ENCODE results near the gene ZSCAN10.
"Not testable (repeated sequence)": the region's sequence is repeated elsewhere in the genome, so short reads cannot be mapped to it uniquely, and the experiment has no call there.

Gene ZSCAN10

GRCh38 chr16:3098459-3099394 lies at the start of gene ZSCAN10:
ZSCAN10 (minus strand) TSS chr16:3099294; CDS start chr16:3092937, 6,357 bp downstream.
- DNase-seq (ENCODE audit: low spot score), result no peak

DNA sequence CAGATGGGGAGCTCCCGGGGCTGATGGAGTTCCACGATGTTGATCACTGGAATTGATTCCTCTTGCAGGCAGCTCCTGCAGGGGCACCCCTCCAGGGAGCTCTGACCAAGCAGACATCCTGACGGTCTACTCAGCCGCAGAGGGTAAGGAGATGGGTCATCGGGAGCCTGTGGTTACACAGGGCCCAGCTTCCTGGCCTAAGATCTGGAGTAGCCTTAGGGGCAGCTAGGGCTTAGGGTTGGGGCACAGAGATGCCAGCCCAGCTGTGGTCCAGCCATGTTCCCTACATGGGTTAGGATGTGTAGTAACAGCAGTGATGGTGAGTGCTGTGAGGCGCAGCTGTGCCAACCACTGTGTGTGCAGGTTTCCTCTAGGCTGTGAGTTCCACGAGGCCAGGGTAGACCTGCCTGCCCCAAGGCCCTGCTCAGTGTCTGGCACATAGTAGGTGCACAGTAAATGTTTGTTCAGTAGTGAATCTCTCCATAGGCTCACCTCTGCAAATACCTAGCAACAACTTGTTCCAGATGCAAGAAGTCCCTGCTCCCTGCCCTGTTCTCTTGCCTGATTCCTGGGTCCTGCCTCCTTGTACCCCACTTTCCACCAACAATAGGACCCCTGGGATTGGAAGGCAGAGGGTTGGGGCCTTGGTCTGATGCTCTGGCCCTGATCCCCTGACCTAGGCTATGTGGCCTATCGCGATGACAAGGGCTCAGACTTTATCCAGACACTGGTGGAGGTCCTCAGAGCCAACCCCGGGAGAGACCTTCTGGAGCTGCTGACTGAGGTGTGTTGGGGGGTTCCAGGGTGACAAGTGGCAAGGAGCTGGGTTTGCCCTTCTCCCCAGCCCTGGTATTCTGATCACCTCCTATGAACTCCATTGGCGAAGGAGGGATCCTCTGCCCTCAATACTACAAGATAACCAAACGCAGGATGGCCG lies 49.4 kb upstream of the ZSCAN10 start:
- no peak for DNase-seq (ENCODE audit: low spot score)

DNA sequence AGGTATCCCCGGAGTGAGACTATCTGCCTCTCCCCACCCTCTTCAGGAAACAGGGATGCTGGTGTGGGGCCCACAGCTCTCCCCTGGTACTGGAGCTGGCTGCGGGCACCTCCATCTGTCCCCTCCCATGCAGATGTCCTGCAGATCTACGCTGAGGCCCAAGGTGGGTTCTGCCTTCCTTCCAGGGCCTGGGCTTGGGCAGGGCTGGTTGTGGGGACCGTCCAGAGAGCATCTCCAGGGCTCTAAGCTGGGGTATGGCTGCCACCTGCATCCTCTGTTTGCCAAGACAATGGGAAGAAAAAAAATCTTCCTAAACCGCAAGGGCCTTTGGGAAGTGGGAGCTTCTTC lies 48.6 kb upstream of the ZSCAN10 start:
- no peak for DNase-seq (ENCODE audit: low spot score)

DNA sequence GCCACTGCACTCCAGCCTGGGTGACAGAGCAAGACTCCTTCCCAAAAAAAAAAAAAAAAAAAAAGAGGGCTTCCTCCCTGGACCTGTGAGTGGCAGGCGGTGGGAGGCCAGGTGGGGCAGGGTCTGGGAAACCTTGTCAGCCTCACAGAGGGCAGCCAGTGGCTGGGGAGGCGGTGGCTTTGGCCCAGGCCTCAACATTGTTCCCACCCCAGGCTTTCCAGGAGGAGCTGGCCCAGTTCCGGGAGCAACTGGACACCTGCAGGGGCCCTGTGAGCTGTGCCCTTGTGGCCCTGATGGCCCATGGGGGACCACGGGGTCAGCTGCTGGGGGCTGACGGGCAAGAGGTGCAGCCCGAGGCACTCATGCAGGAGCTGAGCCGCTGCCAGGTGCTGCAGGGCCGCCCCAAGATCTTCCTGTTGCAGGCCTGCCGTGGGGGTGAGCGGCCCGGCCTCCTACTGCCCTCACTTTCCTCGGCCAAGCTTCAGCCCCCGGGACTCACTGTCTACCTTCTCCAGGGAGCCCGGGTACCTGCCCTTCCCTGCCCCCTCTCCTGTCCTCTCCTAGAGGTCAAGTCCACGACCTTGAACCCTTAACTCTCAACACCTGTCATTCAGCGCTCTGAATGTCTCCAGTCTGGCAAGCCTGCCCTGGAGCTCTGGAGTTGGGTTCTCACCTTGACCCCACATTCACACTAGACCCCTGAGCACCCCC lies 48.1 kb upstream of the ZSCAN10 start:
- no peak for DNase-seq (ENCODE audit: low spot score)

GRCh38 chr16:3145660-3146059 lies 46.6 kb upstream of the ZSCAN10 start:
- no peak for DNase-seq (ENCODE audit: low spot score)

GRCh38 chr16:3145151-3145550 lies 46.1 kb upstream of the ZSCAN10 start:
- DNase-seq (ENCODE audit: low spot score), result no peak

DNA sequence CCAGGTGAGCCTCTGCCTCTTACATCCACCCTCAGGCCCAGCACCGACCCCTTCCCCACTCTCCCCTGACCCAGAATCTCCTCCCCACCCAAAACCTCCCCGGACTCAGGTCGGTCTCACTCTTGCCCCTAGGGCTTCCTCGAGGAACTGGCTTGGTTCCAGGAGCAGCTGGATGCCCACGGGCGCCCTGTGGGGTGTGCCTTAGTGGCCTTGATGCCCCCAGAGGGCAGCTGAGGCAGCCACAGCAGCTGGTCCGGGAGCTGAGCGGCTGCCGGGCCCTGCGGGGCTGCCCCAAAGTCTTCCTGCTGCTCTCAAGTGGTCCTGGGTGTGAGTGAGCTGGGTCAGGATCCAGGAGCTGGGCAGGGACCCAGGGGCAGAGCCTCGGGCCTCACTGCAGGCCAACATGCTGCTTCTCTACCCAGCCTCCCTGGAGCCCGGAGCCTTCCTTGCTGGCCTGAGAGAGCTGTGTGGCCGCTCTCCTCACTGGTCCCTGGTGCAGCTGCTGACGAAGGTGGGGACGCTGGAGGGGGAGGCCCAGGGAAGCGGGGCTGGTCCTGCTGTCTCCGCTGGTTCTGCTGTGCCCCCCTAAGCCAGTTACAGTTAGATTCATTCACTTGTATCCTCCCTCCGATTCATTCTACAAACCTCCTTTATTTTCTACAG lies 45.4 kb upstream of the ZSCAN10 start:
- no peak for DNase-seq (ENCODE audit: low spot score)

- DNase-seq (ENCODE audit: low spot score), result no peak
These were observed 44.7 kb upstream of the ZSCAN10 start for GRCh38 chr16:3143598-3144320.

GRCh38 chr16:3143189-3143588 lies 44.1 kb upstream of the ZSCAN10 start:
- DNase-seq (ENCODE audit: low spot score), result no peak

- no peak for DNase-seq (ENCODE audit: low spot score)
These were observed 43.7 kb upstream of the ZSCAN10 start for GRCh38 chr16:3142770-3143169.

DNA sequence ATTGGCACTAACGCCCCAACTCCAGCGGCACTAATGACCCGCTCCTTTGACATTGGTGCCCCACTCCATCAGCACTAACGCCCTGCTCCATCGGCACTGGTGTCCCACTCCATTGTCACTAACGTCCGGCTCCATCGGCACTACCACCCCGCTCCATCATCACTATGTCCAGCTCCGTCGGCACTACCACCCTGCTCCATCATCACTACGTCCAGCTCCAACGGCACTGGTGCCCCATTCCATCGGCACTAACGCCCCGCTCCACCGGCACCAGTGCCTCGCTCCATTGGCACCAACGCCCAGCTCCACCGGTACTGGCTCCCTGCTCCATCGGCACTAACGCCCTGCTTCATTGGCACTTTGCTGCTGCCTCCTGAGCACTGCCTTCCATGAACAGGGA lies 43.2 kb upstream of the ZSCAN10 start:
- no peak for DNase-seq (ENCODE audit: low spot score)

- DNase-seq (ENCODE audit: low spot score), result no peak
These were observed 42.8 kb upstream of the ZSCAN10 start for GRCh38 chr16:3141781-3142311.

DNA sequence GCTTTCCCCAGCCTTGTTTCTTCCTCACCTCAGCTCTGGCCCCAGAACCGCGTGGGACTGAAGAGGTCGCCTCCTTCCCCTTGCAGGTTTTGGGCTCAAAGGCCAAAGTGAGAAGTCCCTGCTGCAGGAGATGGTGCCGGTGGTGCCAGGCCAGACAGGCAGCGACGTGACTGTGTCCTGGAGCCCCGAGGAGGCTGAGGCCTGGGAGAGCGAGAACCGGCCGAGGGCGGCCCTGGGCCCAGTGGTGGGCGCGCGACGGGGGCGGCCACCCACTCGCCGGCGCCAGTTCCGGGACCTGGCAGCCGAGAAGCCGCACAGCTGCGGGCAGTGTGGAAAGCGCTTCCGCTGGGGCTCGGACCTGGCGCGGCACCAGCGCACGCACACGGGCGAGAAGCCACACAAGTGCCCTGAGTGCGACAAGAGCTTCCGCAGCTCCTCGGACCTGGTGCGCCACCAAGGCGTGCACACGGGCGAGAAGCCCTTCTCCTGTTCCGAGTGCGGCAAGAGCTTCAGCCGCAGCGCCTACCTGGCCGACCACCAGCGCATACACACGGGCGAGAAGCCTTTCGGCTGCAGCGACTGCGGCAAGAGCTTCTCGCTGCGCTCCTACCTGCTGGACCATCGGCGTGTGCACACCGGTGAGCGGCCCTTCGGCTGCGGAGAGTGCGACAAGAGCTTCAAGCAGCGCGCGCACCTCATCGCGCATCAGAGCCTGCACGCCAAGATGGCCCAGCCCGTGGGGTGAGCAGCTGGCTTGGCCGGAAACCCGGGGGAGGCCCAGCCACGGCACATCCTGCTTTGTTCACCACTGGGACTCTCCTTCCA lies 41.7 kb upstream of the ZSCAN10 start:
- DNase-seq (ENCODE audit: low spot score), result no peak

DNA sequence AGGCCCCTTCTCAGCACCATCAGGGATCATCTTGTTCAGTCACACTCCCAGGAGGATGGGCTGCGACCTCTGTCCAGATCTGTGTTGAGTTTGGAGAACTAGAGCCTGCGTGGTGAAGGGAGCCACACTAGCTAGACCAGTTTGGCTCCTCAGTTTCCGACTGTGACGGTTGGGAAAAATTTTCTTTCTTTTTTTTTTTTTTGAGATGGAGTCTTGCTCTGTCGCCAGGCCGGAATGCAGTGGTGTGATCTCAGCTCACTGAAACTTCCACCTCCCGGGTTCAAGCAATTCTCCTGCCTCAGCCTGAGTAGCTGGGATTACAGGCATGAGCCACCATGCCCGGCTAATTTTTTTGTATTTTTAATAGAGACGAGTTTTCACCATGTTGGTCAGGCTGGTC lies 40.5 kb upstream of the ZSCAN10 start:
- not testable (repeated sequence) for DNase-seq (ENCODE audit: low spot score)

DNA sequence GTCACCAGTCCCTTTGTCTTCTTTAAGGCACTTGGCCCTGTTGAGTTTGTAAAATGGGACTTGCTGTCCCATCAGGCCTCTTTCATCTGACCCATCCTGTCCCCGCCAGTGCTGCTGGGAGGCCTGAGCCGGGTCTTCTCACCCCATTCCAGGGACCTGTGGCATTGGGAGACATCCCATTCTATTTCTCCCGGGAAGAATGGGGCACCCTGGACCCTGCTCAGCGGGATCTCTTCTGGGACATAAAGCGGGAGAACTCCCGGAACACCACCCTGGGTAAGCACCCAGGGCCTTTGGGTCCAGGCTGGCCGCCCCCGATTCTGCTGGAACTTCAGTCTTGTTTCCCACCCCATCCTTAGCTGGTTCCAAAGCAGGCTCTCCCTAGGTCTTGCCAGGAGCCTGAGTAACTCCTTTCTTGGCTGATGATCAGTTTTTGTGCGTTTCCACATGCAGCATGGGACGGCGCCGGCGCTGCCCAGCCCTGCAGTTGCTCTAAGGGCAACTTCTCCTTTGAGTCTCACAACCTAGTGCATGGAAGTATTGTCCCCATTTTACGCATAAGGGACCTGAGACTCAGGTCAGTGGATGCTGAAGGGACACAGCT lies 39.8 kb upstream of the ZSCAN10 start:
- no peak for DNase-seq (ENCODE audit: low spot score)

DNA sequence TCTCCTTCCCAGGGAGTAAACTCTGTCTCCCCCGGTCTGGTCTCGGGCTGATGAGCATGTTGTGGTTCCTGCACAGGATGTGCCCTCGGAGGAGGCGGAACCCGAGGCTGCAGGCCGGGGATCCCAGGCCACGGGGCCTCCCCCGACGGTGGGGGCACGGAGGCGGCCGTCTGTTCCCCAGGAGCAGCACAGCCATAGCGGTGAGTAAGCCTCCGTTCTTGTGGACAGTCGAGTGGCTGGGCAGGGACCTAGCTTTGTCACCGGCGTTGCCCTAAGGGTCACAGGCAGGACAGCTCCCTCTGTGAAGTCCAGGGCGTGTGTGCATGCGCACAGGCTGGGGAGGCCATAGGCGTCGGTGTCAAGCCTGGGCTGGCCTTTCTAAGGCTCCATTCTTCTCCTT lies 39.2 kb upstream of the ZSCAN10 start:
- DNase-seq (ENCODE audit: low spot score), result no peak

DNA sequence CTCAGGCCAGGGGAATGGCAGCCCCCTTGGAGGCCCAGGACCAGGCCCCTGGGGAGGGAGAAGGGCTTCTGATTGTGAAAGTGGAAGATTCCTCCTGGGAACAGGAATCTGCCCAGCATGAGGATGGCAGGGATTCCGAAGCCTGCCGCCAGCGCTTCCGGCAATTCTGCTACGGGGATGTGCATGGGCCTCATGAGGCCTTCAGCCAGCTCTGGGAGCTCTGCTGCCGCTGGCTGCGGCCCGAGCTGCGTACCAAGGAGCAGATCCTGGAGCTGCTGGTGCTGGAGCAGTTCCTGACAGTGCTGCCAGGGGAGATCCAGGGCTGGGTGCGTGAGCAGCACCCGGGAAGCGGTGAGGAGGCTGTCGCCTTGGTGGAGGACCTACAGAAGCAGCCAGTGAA lies 38.2 kb upstream of the ZSCAN10 start:
- no peak for DNase-seq (ENCODE audit: low spot score)

- DNase-seq (ENCODE audit: low spot score), result no peak
These were observed 36.1 kb upstream of the ZSCAN10 start for GRCh38 chr16:3135126-3135715.

Measured in NAMALWA (cell line).